Activated T-cell treated with anti-CD3 and anti-CD28 coated beads for 24 hours (primary cell): ENCODE measurements around the gene ZNF718.
"Not testable (repeated sequence)": the region's sequence is repeated elsewhere in the genome, so short reads cannot be mapped to it uniquely, and the experiment has no call there.

Source experiments
- DNase-seq: peaks from one replicate; pipeline ENCODE4 v3.0.0-alpha.2; 2020; ENCODE audit warnings: low read depth

ZNF718 gene

GRCh38 chr4:161496-162284, 37.4 kb downstream of the ZNF718 start:
- no peak for DNase-seq

GRCh38 chr4:169640-170039, 45.3 kb downstream of the ZNF718 start:
- not testable (repeated sequence) for DNase-seq

- DNase-seq = not testable (repeated sequence)
Measured at GRCh38 chr4:171318-171717, 47.0 kb downstream of the ZNF718 start.

GRCh38 chr4:173666-174314, 49.5 kb downstream of the ZNF718 start:
- no peak for DNase-seq

GRCh38 chr4:175986-176385, 51.7 kb downstream of the ZNF718 start:
- no peak for DNase-seq

GRCh38 chr4:176995-177394, 52.7 kb downstream of the ZNF718 start:
- no peak for DNase-seq

GRCh38 chr4:182225-182624, 57.9 kb downstream of the ZNF718 start:
- not testable (repeated sequence) for DNase-seq

- no peak for DNase-seq
Measured at GRCh38 chr4:188091-188490, 63.8 kb downstream of the ZNF718 start.

GRCh38 chr4:195159-195558, 70.9 kb downstream of the ZNF718 start:
- not testable (repeated sequence) for DNase-seq

GRCh38 chr4:200936-201335, 76.6 kb downstream of the ZNF718 start:
- DNase-seq = no peak

GRCh38 chr4:202822-203221, 78.5 kb downstream of the ZNF718 start:
- DNase-seq = not testable (repeated sequence)

GRCh38 chr4:205097-205756, 80.9 kb downstream of the ZNF718 start:
- DNase-seq = no peak

GRCh38 chr4:206054-206453, 81.8 kb downstream of the ZNF718 start:
- no peak for DNase-seq

GRCh38 chr4:208416-209096, 84.3 kb downstream of the ZNF718 start:
- not testable (repeated sequence) for DNase-seq

GRCh38 chr4:211033-211511, 86.8 kb downstream of the ZNF718 start:
- DNase-seq = no peak

GRCh38 chr4:212438-213188, 88.3 kb downstream of the ZNF718 start:
- DNase-seq = no peak

- not testable (repeated sequence) for DNase-seq
Measured at GRCh38 chr4:213189-213535, 88.9 kb downstream of the ZNF718 start.
